Stimulated activated naive CD8-positive, alpha-beta T cell treated with anti-CD3 and anti-CD28 coated beads, Interleukin-15, Interleukin-2, amounts not matched to agents 100 ng/mL and 50 ng/mL, for 24 hours (primary cell): ENCODE results near the gene WBP2.
"Not testable (repeated sequence)": the region's sequence is repeated elsewhere in the genome, so short reads cannot be mapped to it uniquely, and the experiment has no call there.

Experiments used
- H3K27ac Mint-ChIP-seq: one replicate; pipeline ENCODE4 v1.8.0; 2021; ENCODE audit warnings: mild to moderate bottlenecking, mixed read lengths
- H3K27me3 Mint-ChIP-seq: one replicate; pipeline ENCODE4 v1.8.0; 2021; ENCODE audit warnings: mixed read lengths
- H3K36me3 Mint-ChIP-seq: one replicate; pipeline ENCODE4 v1.8.0; 2021; ENCODE audit warnings: low read depth, mixed read lengths
- H3K4me1 Mint-ChIP-seq: one replicate; pipeline ENCODE4 v1.8.0; 2021; ENCODE audit warnings: low read depth, mixed read lengths
- H3K4me3 Mint-ChIP-seq: one replicate; pipeline ENCODE4 v1.8.0; 2021; ENCODE audit warnings: mild to moderate bottlenecking, mixed read lengths
- H3K9me3 Mint-ChIP-seq: one replicate; pipeline ENCODE4 v1.8.0; 2021; ENCODE audit warnings: mixed read lengths

WBP2 gene

DNA sequence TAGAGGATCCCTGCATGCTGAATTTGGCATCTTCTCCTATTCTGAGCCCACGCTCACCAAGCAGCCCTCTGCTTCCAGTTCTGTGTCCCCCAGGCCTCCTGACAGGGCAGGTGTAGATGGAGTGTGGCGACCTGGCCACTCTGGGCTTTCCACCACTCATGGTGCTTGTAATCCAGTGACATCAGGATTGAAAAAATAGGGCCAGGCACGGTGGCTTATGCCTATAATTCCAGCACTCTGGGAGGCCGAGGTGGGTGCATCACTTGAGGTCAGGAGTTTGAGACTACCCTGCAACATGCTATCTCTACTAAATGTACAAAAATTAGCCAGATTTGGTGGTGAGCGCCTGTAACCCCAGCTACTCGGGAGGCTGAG is 41.1 kb downstream of the WBP2 start:
- Mint-ChIP-seq H3K27ac (no peak overlapping the region), H3K36me3 (peaks cover 23% of the 10 kb centered on the region), H3K4me3 (no peak overlapping the region), H3K4me1 (no peaks in the 10 kb centered on the region), H3K27me3 (no peaks in the 10 kb centered on the region), H3K9me3 (no peaks in the 10 kb centered on the region)

DNA sequence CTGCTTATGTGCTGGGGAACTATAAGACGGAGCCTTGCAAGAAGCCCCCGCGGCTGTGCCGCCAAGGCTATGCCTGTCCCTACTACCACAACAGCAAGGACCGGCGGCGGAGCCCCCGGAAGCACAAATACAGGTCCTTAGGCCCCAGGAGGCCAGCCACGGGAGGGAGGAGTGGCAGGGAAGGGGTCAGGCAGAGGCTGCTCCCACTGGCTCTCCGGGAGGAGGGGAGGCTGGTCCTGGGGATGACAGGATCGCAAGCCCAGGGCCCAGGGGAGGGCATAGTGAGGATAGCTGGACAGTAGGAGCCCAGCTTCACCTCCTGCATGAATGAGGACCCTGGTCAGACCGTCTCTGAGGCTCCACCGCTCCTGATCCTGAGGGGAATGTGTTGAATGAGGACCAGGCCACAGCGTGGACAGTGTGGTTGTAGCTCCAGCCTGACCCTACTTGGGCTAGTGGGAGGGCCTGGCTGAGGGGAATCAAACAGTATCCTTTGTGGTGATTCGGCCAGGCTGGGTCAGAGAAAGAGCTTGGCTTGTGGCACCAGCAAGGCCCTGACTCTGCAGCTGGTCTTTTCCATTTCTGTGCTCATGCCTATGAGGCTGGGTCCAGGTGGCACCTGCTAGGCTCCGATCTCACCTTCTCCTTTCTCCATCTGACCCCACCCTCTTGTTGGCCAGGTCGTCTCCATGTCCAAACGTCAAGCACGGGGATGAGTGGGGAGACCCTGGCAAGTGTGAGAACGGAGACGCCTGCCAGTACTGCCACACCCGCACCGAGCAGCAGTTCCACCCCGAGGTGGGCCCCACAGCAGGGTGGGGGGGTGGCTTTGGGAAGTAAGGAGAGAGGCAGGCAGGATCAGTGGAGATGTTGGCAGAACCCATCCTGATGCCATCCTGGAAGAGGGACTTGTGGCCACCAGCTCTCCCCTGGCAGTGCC is 41.8 kb downstream of the WBP2 start:
- Mint-ChIP-seq H3K27ac (no peak overlapping the region), H3K4me1 (no peaks in the 10 kb centered on the region), H3K36me3 (peaks cover 17% of the 10 kb centered on the region), H3K9me3 (no peaks in the 10 kb centered on the region), H3K4me3 (no peak overlapping the region), H3K27me3 (no peaks in the 10 kb centered on the region)

DNA sequence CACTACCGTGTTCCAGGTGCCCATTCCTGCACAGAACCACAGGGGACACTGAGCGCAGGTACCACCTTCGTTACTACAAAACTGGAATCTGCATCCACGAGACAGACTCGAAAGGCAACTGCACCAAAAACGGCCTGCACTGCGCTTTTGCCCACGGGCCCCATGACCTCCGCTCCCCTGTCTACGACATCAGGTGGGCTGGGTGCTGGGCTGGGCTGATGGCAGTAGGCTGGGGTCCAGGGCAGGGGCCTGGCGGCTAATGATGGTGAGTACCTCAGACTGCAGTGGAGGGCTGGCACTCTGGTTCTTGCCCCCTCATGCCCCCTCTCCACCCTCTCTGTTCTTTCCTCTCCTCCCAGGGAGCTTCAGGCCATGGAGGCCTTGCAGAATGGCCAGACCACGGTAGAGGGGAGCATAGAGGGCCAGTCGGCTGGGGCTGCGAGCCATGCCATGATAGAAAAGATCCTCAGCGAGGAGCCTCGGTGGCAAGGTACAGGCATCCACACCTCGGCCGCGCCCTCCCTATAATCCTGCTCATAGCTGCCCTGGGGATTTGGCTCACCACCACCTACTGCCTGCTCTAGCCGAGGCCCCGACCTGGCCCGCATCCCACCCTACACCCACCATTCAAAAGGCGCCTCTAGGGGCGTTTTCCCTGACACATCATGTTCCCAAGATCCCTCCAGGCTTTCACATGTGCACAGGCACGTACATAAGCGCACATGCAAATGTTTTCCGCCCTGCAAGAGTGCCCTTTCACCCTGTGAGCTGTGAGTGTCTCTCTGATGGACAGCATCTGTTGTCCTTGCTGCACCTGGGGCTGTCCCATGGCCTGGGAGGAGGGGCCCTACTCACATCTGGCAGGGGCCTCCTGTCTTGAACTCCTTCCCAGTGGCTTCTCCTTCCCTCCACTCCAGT is 42.8 kb downstream of the WBP2 start:
- Mint-ChIP-seq H3K4me3 (no peak overlapping the region), H3K27ac (no peak overlapping the region), H3K9me3 (no peaks in the 10 kb centered on the region), H3K27me3 (no peaks in the 10 kb centered on the region), H3K36me3 (peaks cover 17% of the 10 kb centered on the region), H3K4me1 (no peaks in the 10 kb centered on the region)

DNA sequence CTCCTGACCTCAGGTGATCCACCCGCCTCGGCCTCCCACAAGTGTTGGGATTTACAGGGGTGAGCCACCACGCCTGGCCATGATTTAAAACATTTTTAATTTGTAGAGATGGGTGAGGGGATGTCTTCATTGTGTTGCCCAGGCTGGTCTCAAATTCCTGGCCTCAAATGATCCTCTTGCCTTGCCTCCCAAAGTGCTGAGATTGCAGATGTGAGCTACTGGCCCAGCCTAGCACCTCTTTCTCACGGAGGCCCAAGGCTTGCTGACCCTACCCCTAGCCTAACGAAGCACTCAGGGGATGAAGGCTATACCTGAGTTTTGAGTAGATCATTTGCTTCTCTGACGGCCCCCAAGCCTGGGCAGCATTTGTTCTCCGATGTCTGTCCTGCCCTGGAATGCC is 44.0 kb downstream of the WBP2 start:
- H3K4me3 Mint-ChIP-seq = no peak overlapping the region
- H3K36me3 Mint-ChIP-seq = peaks cover 17% of the 10 kb centered on the region
- no peaks in the 10 kb centered on the region for H3K9me3 Mint-ChIP-seq
- H3K4me1 Mint-ChIP-seq = no peaks in the 10 kb centered on the region
- H3K27me3 Mint-ChIP-seq = no peaks in the 10 kb centered on the region
- no peak overlapping the region for H3K27ac Mint-ChIP-seq

DNA sequence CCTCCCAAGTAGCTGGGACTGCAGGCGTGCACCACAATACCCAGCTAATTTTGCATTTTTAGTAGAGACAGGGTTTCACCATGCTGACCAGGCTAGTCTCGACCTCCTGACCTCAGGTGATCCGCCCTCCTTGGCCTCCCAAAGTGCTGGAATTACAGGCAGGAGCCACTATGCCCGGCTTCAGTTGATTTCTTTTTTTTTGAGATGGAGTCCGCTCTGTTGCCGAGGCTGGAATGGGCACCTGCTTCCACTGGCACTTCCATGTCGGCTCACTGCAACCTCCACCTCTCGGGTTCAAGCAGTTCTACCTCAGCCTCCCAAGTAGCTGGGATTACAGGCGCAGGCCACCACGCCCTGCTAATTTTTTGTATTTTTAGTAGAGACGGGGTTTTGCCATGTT is 44.4 kb downstream of the WBP2 start:
- H3K4me3 Mint-ChIP-seq, H3K9me3 Mint-ChIP-seq, H3K4me1 Mint-ChIP-seq: not testable (repeated sequence)

DNA sequence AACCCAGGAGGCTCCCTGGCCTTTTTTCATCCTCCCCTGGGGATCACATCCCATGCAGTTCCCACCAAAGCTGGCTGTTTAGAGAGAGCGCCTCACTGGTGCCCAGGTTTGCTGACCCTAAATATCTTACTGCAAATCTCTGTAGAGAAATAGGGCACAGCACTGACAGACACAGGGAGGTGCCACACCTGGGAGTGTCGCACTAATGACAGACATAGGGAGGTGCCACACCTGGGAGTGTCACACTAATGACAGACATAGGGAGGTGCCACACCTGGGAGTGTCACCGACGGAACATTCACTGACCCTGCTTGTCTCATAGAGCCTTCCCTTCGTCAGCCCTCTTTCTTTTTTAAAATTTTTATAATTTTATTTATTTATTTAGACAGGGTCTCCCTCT is 44.9 kb downstream of the WBP2 start:
- H3K4me1 Mint-ChIP-seq = no peaks in the 10 kb centered on the region
- peaks cover 17% of the 10 kb centered on the region for H3K36me3 Mint-ChIP-seq
- H3K4me3 Mint-ChIP-seq = no peak overlapping the region
- no peaks in the 10 kb centered on the region for H3K9me3 Mint-ChIP-seq
- no peak overlapping the region for H3K27ac Mint-ChIP-seq
- no peaks in the 10 kb centered on the region for H3K27me3 Mint-ChIP-seq

More for the DNA sequence above, 44.4 kb downstream of the WBP2 start:
- H3K36me3 Mint-ChIP-seq = peaks cover 17% of the 10 kb centered on the region
- not testable (repeated sequence) for H3K27me3 Mint-ChIP-seq, H3K27ac Mint-ChIP-seq

DNA sequence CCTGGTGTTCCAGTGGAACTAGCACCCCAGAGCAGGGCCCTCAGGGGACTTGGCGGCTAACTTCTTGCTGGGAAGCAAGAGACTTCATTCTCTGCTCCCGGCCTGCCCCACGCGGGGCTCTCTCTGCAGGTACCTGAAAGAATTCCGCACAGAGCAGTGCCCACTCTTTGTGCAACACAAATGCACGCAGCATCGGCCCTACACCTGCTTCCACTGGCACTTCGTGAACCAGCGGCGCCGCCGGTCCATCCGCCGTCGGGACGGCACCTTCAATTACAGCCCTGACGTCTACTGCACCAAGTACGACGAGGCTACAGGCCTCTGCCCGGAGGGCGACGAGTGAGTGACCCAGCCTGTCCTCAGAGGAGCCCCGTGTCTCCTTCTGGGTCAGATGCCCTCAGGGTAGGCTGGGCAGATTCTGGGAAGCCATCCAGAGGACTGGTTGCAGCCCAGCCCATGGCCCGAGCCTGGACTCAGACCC is 45.5 kb downstream of the WBP2 start:
- Mint-ChIP-seq H3K4me3 (no peak overlapping the region), H3K27me3 (no peaks in the 10 kb centered on the region), H3K4me1 (no peaks in the 10 kb centered on the region), H3K27ac (no peak overlapping the region), H3K9me3 (no peaks in the 10 kb centered on the region), H3K36me3 (peaks cover 16% of the 10 kb centered on the region)

DNA sequence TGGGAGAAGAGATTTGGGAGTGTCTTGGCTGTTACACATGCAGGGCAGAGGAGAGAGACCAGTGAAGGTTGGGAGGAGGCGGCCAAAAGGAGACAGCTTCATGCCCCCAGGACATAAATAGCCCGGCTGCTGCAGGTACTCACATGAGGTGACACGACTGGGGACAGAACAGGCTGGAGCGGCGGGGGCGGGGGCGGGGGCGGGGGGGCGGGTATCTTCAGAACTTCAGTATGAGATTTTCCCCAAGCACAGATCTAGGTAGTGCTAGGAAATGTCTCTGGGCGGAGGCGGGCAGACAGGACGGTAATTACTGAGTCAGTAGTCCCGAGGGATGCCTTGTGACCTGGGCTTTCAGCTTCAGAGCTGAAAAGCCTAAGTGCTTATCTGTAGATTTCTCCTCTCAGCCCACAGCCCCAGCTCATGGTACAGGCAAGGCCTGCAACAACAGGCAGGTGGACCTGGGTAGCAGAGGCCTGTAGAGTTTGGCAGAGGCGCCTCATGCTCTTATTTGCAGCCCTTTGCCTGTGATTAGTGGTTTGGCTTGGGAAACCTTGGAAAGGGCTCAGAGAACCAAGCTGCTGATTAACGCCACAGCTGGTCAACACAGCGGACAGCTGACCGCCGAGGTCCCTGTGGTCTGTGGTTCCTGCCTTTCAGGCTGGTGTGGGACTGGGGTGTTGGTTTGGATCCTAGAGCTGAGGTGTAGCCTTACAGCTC is 46.1 kb downstream of the WBP2 start:
- Mint-ChIP-seq H3K4me3 (no peak overlapping the region), H3K36me3 (peaks cover 10% of the 10 kb centered on the region), H3K27me3 (no peaks in the 10 kb centered on the region), H3K27ac (peak overlapping the region; percentile 53), H3K9me3 (no peaks in the 10 kb centered on the region), H3K4me1 (peaks cover under 1% of the 10 kb centered on the region)

DNA sequence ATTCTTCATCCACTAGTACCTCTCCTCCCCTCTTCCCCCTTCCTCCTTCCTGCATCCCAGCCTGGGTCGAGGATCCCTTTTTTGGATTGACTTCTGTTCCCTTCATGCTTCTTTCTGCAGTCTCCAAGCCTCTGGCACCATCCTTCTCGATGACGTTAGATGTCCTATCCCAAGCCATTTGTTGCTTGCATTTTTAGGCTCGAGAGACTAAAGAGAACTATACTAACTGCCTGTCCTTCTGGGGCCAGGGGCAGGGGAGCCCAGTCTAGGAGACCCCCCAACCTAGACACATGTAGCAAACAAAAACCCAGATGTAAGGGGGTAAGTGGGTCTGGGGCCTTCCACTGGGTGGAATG is 46.6 kb downstream of the WBP2 start:
- Mint-ChIP-seq H3K27me3 (no peaks in the 10 kb centered on the region), H3K4me1 (peaks cover 6% of the 10 kb centered on the region), H3K4me3 (no peak overlapping the region), H3K27ac (peak overlapping the region; percentile 53), H3K36me3 (peaks cover 6% of the 10 kb centered on the region), H3K9me3 (no peaks in the 10 kb centered on the region)

DNA sequence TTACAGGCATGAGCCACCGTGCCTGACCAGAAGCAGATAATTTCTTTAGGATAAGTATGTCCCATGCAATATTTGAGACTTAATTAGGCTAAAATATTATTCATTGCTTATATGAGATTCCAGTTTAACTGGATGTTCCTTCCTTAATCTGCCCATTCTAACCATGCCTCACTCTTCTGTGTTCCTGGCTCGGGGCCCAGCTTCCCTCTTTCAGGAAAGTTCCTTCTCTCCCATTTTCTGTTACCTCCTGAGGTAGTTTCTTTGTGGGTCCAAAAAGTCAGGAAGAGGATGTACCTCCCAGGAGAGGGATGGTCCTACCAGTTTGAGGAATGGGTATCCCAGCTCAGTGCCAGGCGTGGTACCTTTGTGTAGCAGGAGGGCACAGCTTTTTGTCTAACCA is 47.3 kb downstream of the WBP2 start:
- Mint-ChIP-seq H3K36me3 (peaks cover 4% of the 10 kb centered on the region), H3K27me3 (no peaks in the 10 kb centered on the region), H3K9me3 (no peaks in the 10 kb centered on the region), H3K4me1 (peaks cover 10% of the 10 kb centered on the region), H3K27ac (no peak overlapping the region), H3K4me3 (no peak overlapping the region)

DNA sequence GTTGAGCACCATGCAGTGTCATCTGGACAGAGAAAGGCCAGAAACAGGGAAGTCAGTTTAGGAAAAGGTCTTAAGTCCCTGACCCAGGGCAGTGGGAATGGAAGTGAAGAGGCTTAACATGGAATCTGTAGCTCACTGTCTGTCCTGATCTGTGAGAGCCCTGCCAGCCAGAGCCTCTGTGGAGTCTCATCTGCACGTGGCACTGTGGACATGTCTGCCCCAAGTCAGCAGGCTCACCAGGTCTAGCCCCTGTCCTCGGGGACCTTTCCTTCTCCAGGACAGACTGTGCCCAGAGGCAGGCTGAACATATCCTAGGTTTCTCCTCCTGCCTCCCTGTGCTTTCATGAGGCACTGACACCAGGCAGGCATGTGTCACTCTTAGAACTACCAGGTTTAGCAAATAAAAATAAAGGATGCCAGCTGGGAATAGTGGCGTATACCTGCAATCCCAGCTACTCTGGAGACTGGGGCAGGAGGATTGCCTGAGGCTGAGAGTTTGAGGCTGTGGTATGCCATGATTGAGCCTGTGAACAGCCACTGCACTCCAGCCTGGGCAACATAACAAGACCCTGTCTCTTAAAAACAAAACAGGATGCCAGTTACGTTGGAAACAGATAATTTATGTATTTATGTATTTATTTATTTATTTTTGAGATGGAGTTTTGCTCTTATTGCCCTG is 48.2 kb downstream of the WBP2 start:
- H3K9me3 Mint-ChIP-seq = no peaks in the 10 kb centered on the region
- no peaks in the 10 kb centered on the region for H3K36me3 Mint-ChIP-seq
- H3K27ac Mint-ChIP-seq = no peak overlapping the region
- no peaks in the 10 kb centered on the region for H3K27me3 Mint-ChIP-seq
- peaks cover 10% of the 10 kb centered on the region for H3K4me1 Mint-ChIP-seq
- no peak overlapping the region for H3K4me3 Mint-ChIP-seq

DNA sequence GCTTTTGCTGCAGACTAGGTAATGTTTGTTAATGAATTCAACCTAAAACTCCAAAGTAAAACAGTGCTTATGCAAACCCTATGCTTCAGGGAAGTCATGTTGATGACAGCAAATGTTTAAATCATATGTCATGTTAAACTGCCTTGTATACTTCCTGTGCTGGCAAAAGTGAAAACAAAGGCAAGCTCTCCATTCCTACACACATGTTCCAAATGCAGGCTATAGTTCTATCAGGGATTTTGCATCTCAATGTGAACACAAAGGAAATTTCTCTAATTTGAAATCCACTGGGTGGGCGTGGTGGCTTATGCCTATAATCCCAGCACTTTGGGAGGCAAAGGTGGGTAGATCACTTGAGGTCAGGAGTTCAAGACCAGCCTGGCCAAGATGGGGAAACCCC is 51.3 kb downstream of the WBP2 start:
- Mint-ChIP-seq H3K4me3 (no peak overlapping the region), H3K36me3 (peaks cover 7% of the 10 kb centered on the region), H3K27ac (no peak overlapping the region), H3K4me1 (peaks cover 10% of the 10 kb centered on the region), H3K27me3 (no peaks in the 10 kb centered on the region), H3K9me3 (no peaks in the 10 kb centered on the region)

DNA sequence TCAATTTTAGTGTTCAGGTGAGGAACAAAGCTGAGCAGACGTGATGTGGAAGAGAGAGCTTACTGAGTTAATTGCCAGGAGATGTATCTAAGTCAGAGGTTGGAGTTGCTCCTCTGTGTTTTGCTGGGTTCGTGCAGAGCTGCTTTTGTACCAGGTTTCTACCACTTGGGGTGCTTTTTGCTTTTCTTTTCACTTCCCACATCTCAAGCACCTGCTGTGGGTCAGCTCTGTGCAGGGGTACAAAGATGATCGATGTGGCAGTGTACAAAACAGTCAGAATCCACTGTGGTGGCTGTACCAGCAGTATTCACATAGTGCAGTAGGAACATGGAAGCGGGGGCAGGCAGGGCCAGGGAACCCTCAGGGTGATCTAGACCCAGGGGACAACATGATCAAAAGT is 55.7 kb downstream of the WBP2 start:
- no peaks in the 10 kb centered on the region for H3K27me3 Mint-ChIP-seq
- no peak overlapping the region for H3K4me3 Mint-ChIP-seq
- H3K27ac Mint-ChIP-seq = no peak overlapping the region
- H3K4me1 Mint-ChIP-seq = peaks cover 10% of the 10 kb centered on the region
- peaks cover 13% of the 10 kb centered on the region for H3K36me3 Mint-ChIP-seq
- H3K9me3 Mint-ChIP-seq = no peaks in the 10 kb centered on the region

DNA sequence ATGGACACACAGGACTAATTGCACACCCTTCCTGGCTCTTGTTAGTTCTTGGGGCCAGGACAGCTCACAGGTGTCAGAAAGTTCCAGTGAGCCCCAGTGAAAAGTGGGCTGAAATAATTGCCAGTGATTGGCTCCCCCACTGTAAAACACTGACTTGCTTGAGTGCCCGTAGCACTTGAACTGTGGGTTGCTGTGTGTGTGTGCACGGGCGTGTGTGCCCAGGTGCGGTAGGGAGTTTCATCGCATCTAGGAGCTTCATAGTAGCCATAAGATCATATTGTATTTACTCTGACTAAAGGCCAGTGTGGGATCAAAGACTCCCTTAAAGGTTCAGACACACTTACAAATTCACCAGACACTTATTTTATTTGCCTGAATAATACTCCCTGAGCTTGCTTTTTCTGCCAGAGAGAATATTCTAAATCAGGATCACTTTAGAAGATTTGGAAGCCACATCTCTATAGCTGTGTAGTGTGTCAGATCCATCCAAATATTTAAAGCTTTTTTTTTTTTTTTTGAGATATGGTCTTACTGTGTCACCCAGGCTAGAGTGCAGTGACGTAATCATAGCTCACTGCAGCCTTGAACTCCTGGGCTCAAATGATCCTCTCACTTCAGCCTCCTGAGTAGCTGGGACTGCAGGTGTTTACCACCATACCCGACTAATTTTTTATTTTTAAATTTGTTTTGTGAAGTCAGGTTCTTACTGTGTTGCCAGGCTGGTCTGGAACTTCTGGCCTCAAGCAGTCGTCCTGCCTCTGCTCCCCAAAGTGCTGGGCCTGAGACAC is 59.1 kb downstream of the WBP2 start:
- H3K27ac Mint-ChIP-seq = no peak overlapping the region

More for the DNA sequence above, 59.1 kb downstream of the WBP2 start:
- no peaks in the 10 kb centered on the region for H3K9me3 Mint-ChIP-seq
- H3K27me3 Mint-ChIP-seq = no peaks in the 10 kb centered on the region
- H3K36me3 Mint-ChIP-seq = peaks cover 34% of the 10 kb centered on the region
- H3K4me3 Mint-ChIP-seq = no peak overlapping the region
- H3K4me1 Mint-ChIP-seq = peaks cover 22% of the 10 kb centered on the region
